PC-9 (cell line): ENCODE results near the gene ZBTB7C. TPM values are rescaled to one million over a fixed set of nuclear protein-coding genes. Genes with fewer than 3 reads are reported as not detected.

Experiments
- BruUV-seq: library from RNA; stranded (reverse); fragments of 400-500 nt; replicated peaks from 2 replicates; lab custom pipeline; 2021; lab: Mats Ljungman, UMichigan
- CTCF ChIA-PET: fragments of 300-600 bp; sonication (Branson Sonifier 250); formaldehyde crosslinking; loops from one replicate; lab custom pipeline; 2022; ENCODE audit warnings: antibody characterized with exemption; lab: Charles Lee
- POLR2A ChIA-PET: fragments of 300-600 bp; sonication (Branson Sonifier 250); formaldehyde crosslinking; loops from one replicate; lab custom pipeline; 2022; ENCODE audit warnings: antibody characterized with exemption; ENCODE audit not compliant: unreplicated experiment; lab: Charles Lee
- DNase-seq, 2 experiments: peaks; one replicate each; pipeline versions ENCODE4 v3.0.0 to v3.0.0-alpha.2; 2015 to 2022; ENCODE audit warnings: mixed read lengths in 1 of 2
- H2AFZ ChIP-seq: fragments of 200-600 bp; sonication (generic); 2 replicates; pipeline ENCODE4 v1.8.1; 2017; ENCODE audit warnings: antibody characterized with exemption
- H3F3A ChIP-seq: fragments of 200-600 bp; sonication (generic); 2 replicates; pipeline ENCODE4 v1.8.1; 2017; ENCODE audit warnings: antibody characterized with exemption, mild to moderate bottlenecking, low read depth; ENCODE audit not compliant: insufficient read depth
- H3K27ac ChIP-seq: fragments of 200-600 bp; sonication (generic); 2 replicates; pipeline ENCODE4 v1.6.1; 2016; ENCODE audit warnings: mixed run types
- H3K27me3 ChIP-seq: fragments of 200-600 bp; sonication (generic); 2 replicates; pipeline ENCODE4 v1.6.1; 2016; ENCODE audit warnings: low read depth, mixed run types; ENCODE audit not compliant: insufficient read depth
- H3K36me3 ChIP-seq: fragments of 200-600 bp; sonication (generic); 2 replicates; pipeline ENCODE4 v1.6.1; 2016; ENCODE audit warnings: low read depth, mixed run types
- H3K4me1 ChIP-seq: fragments of 200-600 bp; sonication (generic); replicated peaks from 2 replicates; pipeline ENCODE4 v1.6.1; 2016; ENCODE audit warnings: mixed run types; ENCODE audit not compliant: insufficient read depth
- H3K4me2 ChIP-seq: fragments of 200-600 bp; sonication (generic); 2 replicates; pipeline ENCODE4 v1.6.1; 2017; ENCODE audit warnings: mixed run types
- H3K4me3 ChIP-seq: fragments of 200-600 bp; sonication (generic); 2 replicates; pipeline ENCODE4 v1.6.1; 2016; ENCODE audit warnings: mixed run types
- H3K79me2 ChIP-seq: fragments of 200-600 bp; sonication (generic); 2 replicates; pipeline ENCODE4 v1.6.1; 2017; ENCODE audit warnings: low read depth, mixed run types
- H3K9me2 ChIP-seq: fragments of 200-600 bp; sonication (generic); 2 replicates; pipeline ENCODE4 v1.8.1; 2017; ENCODE audit warnings: mild to moderate bottlenecking; ENCODE audit not compliant: insufficient read depth
- H3K9me3 ChIP-seq: fragments of 200-600 bp; sonication (generic); 2 replicates; pipeline ENCODE4 v1.8.1; 2016; ENCODE audit warnings: low read depth; ENCODE audit not compliant: insufficient read depth
- H4K20me1 ChIP-seq: fragments of 200-600 bp; sonication (generic); 2 replicates; pipeline ENCODE4 v1.8.1; 2017; ENCODE audit not compliant: insufficient read depth
- CTCF ChIP-seq: fragments of 200-600 bp; sonication (generic); conservative IDR thresholded peaks from 2 replicates; pipeline ENCODE4 v1.6.1; 2017; ENCODE audit warnings: mixed run types, antibody characterized with exemption, mild to moderate bottlenecking, moderate library complexity
- EZH2 ChIP-seq: fragments of 200-600 bp; sonication (generic); IDR thresholded peaks from 2 replicates; pipeline ENCODE4 v1.8.0; 2017; ENCODE audit warnings: antibody characterized with exemption, low read depth
- intact Hi-C: fragments of 100-400 bp; cut with micrococcal nuclease; formaldehyde crosslinking; loops from one replicate; pipeline ENCODE4 v1.10.0; 2022; ENCODE audit not compliant: unreplicated experiment
- total RNA-seq: library from RNA; stranded (reverse); gene quantifications from 2 replicates; pipeline ENCODE4 v1.2.3, GENCODE V29; 2021

The ZBTB7C gene
- total RNA-seq, 1 experiment from 2014 or later: not detected

DNA sequence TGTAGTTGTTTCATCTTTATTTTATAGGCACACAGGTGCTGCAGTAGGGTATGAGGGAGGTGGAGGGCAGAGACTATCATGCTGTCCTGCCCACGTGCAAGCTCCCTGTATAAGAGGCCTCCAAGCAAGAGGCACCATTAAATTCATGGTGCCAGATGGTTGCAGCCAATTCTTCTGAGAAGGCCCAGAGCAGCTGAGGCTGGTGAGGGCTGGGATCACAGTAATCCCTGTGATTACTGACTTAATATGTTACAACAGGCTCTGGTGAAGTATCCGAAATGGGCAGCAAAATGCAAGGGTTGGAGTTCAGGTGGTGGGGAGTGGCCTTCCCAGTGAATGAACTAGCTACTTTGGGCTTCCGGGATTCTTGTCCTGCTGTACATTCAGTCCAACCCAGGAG, 286.8 kb downstream of the ZBTB7C start:
- Histone ChIP-seq H3K9me2 (no peaks in the 10 kb centered on the region), H3K27me3 (peaks cover 14% of the 10 kb centered on the region), H3K4me1 (no peaks in the 10 kb centered on the region), H3F3A (no peaks in the 10 kb centered on the region), H3K27ac (no peak overlapping the region), H3K9me3 (no peaks in the 10 kb centered on the region), H3K4me3 (no peak overlapping the region), H3K36me3 (no peaks in the 10 kb centered on the region), H3K4me2 (no peak overlapping the region), H4K20me1 (peaks cover 3% of the 10 kb centered on the region; the same call in 1 of the 2 replicates), H2AFZ (no peak overlapping the region), H3K79me2 (no peaks in the 10 kb centered on the region)
- POLR2A ChIA-PET: no interaction called here
- CTCF ChIA-PET: no interaction called here
- intact Hi-C loops: no loop called here
- no peak for DNase-seq
- no peak for TF ChIP-seq CTCF
- TF ChIP-seq EZH2: no peak
- BruUV-seq: no TSS peak

- no peak overlapping the region for H3K4me2 ChIP-seq
- peaks cover 11% of the 10 kb centered on the region; the same call in 1 of the 2 replicates for H3K27me3 ChIP-seq
- no peaks in the 10 kb centered on the region for H3K36me3 ChIP-seq
- H3K9me3 ChIP-seq: no peaks in the 10 kb centered on the region
- ChIA-PET CTCF (no interaction called here), POLR2A (no interaction called here)
- intact Hi-C loops: no loop called here
- H3K27ac ChIP-seq: no peak overlapping the region
- H3K79me2 ChIP-seq: no peaks in the 10 kb centered on the region
- no peak for TF ChIP-seq CTCF
- TF ChIP-seq EZH2: no peak
- no peaks in the 10 kb centered on the region for H3K9me2 ChIP-seq
- no peak overlapping the region for H3K4me3 ChIP-seq
- BruUV-seq: no TSS peak
- H2AFZ ChIP-seq: no peak overlapping the region
- no peak for DNase-seq
- peaks cover 3% of the 10 kb centered on the region; the same call in 1 of the 2 replicates for H4K20me1 ChIP-seq
- no peaks in the 10 kb centered on the region for H3K4me1 ChIP-seq
- no peaks in the 10 kb centered on the region for H3F3A ChIP-seq
Observed at GRCh38 chr18:48121752-48122151, 287.4 kb downstream of the ZBTB7C start.

DNA sequence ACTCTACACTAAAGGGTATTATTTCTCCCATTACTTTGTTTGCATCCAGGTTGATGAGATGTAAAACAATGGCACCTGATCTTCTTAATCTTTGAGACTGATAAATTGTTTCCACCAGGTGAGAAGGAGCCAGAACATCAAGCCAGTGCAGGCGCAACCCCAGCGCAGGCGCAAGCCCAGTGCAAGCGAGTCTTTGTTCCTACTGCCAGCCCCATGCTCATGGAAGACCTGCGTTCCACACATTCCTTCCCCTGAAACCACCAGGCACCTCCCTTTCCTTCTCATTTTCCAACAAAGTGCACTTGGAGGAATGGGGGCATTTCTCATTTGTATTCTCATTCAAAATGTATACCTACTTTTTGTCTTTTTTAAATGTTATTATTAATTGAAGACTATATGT, 290.0 kb downstream of the ZBTB7C start:
- H3K4me2 ChIP-seq: no peak overlapping the region
- no peaks in the 10 kb centered on the region for H3K36me3 ChIP-seq
- ChIA-PET CTCF (no interaction called here), POLR2A (no interaction called here)
- BruUV-seq: no TSS peak
- intact Hi-C loops: no loop called here
- no peaks in the 10 kb centered on the region for H3F3A ChIP-seq
- no peaks in the 10 kb centered on the region for H3K9me2 ChIP-seq
- no peak overlapping the region for H2AFZ ChIP-seq
- H3K79me2 ChIP-seq: no peaks in the 10 kb centered on the region
- peaks cover 3% of the 10 kb centered on the region; the same call in 1 of the 2 replicates for H4K20me1 ChIP-seq
- no peaks in the 10 kb centered on the region for H3K9me3 ChIP-seq
- H3K4me1 ChIP-seq: no peaks in the 10 kb centered on the region
- TF ChIP-seq CTCF (no peak), EZH2 (no peak)
- H3K27ac ChIP-seq: no peak overlapping the region
- H3K4me3 ChIP-seq: no peak overlapping the region
- no peak for DNase-seq
- H3K27me3 ChIP-seq: no peaks in the 10 kb centered on the region
